Omental fat pad (tissue), 4 donors: ENCODE data around the gene MLH3. TPM values are rescaled to one million over a fixed set of nuclear protein-coding genes. Genes with fewer than 3 reads are reported as not detected.

ENCODE experiments used
- ATAC-seq: fragments of 150-250 bp; one replicate; pipeline ENCODE4 v1.9.1; 2016; ENCODE audit warnings: mild to moderate bottlenecking, moderate library complexity; ENCODE audit not compliant: low FRiP score
- DNase-seq: peaks from one replicate; pipeline ENCODE4 v3.0.0-alpha.2; 2019; ENCODE audit warnings: low spot score
- total RNA-seq, 4 donors: library from RNA; depleted of rRNA; stranded (reverse); fragments of >200 nt; gene quantifications; one replicate each; pipeline ENCODE4 v1.1.0, GENCODE V29; 2016
- TF ChIP-seq, protein P1 (sequence below), 3 donors: fragments of 450-650 bp; IDR thresholded peaks; one replicate each; pipeline ENCODE4 v1.5.1; 2016 to 2017; ENCODE audit warnings: antibody characterized with exemption in 3 of 3, mild to moderate bottlenecking in 3 of 3, moderate library complexity in 2 of 3

Gene MLH3
- total RNA-seq, 4 donors from 2014 or later: 20.4 to 47.1 (median 24.4) TPM

DNA sequence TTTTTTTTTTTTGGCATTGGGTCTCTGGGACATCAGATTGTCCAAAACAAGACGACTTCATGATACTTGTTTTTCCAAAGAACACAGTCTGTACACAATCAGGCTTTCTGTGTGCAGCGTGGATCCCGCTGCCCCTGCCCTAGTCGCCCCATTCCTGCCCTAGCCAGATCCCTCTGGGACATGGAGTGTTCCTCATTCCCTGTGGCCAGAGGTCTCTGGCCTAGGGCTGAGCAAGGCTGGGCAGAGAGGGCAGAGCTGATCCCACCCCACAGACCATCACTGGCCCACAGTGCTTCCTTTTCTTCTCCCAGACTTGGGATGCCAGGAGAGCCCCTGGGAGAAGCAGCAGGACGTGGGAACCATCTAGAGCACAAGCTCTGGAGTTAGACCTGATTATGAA is 69.4 kb downstream of the MLH3 start:
- TF ChIP-seq, protein P1, sequence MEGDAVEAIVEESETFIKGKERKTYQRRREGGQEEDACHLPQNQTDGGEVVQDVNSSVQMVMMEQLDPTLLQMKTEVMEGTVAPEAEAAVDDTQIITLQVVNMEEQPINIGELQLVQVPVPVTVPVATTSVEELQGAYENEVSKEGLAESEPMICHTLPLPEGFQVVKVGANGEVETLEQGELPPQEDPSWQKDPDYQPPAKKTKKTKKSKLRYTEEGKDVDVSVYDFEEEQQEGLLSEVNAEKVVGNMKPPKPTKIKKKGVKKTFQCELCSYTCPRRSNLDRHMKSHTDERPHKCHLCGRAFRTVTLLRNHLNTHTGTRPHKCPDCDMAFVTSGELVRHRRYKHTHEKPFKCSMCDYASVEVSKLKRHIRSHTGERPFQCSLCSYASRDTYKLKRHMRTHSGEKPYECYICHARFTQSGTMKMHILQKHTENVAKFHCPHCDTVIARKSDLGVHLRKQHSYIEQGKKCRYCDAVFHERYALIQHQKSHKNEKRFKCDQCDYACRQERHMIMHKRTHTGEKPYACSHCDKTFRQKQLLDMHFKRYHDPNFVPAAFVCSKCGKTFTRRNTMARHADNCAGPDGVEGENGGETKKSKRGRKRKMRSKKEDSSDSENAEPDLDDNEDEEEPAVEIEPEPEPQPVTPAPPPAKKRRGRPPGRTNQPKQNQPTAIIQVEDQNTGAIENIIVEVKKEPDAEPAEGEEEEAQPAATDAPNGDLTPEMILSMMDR (IDR thresholded peaks at IDR 0.05): no peak
- no peak for ATAC-seq
- no peak for DNase-seq

GRCh38 chr14:74981462-74981782 is 69.8 kb downstream of the MLH3 start:
- DNase-seq (no peak), ATAC-seq (no peak)
- TF ChIP-seq, protein P1 (IDR thresholded peaks at IDR 0.05): no peak

- ATAC-seq: no peak
- TF ChIP-seq, protein P1 (IDR thresholded peaks at IDR 0.05): no peak
- no peak for DNase-seq
Observed at GRCh38 chr14:74980731-74981461, 70.4 kb downstream of the MLH3 start.

- TF ChIP-seq, protein P1 (IDR thresholded peaks at IDR 0.05): no peak
- no peak for DNase-seq
Observed at GRCh38 chr14:74980398-74980730, 70.9 kb downstream of the MLH3 start.

DNA sequence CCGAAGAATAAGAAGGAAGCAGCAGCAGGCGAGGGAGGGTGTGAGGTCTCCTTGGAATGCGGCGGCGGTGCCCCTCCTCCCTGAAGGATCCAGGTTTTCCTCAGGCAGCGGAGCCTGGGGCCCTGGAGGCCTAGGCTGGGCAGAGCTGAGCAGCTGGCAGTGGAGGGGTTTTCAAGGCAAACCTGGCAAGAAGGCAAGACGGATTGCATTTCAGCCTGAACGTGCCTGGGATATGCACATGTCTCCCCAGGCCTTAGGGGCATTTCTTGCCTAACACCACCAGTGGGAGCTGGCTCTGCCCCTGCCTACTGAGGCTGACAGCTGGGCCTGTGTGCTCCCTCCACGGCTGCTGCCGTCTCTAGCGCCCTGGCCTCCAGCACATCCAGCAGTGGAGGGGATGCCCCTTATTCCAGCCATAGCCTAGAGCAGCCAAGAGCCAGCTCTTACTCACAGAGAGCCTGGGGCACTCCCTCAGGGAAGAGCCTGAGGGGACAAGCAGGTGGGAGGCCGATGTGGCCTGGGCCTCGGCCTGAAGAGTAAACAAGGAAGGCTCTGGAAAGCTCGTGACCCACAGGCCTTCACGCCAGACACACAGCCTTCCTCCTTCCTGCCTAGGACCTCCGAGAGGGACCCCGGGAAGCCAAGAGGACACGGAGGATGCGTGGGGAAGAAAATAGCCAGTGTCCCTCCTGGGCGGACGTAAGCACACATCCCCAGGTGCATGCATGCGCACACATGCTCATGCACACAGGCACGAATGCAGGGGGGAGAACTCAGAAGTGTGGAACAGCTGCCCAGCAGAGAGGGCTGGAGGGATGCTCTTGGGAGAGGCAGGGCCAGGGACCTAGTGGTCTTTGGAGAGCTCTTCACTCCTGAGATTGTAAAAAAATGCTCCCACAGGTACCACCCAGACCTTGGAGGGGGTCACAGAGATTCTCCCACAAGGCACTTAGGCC is 71.5 kb downstream of the MLH3 start:
- DNase-seq (no peak), ATAC-seq (peak; percentile 70)
- TF ChIP-seq, protein P1 (IDR thresholded peaks at IDR 0.05): no peak

More at GRCh38 chr14:74980398-74980730, 70.9 kb downstream of the MLH3 start:
- no peak for ATAC-seq

GRCh38 chr14:74979029-74979428 is 72.2 kb downstream of the MLH3 start:
- DNase-seq: no peak
- ATAC-seq: no peak
- TF ChIP-seq, protein P1 (IDR thresholded peaks at IDR 0.05): no peak
